ENCODE measurements around the gene BPIFB3. TPM values are rescaled to one million over a fixed set of nuclear protein-coding genes. Genes with fewer than 3 reads are reported as not detected.

BPIFB3 gene
- total and polyA plus RNA-seq, 9 of the 15 experiments (the other 6 are each of a cell fraction or from before 2014, with no cell fraction given), result not detected

- TF ChIP-seq CTCF (IDR thresholded peaks at IDR 0.05 in 2 of 3, conservative IDR thresholded peaks at IDR 0.05 in 1 of 3; ENCODE audit: insufficient read depth in 2 of 3, low read depth in 1 of 3, low read length in 3 of 3) (peak; percentile 97 to 99 (median 99)), RAD21 (CRISPR knock-in tag; conservative IDR thresholded peaks at IDR 0.05 in 1 of 2, IDR thresholded peaks at IDR 0.05 in 1 of 2) (peak; percentile 79 to 95), SMC3 (conservative IDR thresholded peaks at IDR 0.05; ENCODE audit: insufficient read depth, low read depth, low read length) (peak; percentile 96), CC2D1A (IDR thresholded peaks at IDR 0.05) (peak; percentile 65), ARNT (IDR thresholded peaks at IDR 0.05) (0 out of 4 replicates have a peak, but pooled peaks of 1 of the 2 experiments have one; percentile 33), STAG1 (CRISPR knock-in tag; IDR thresholded peaks at IDR 0.05; ENCODE audit: borderline replicate concordance) (peak; percentile 89; the same call in 1 of the 2 replicates), MNT (conservative IDR thresholded peaks at IDR 0.05) (peak; percentile 38 to 46; a peak in 1 of 4 replicates)
Observed at GRCh38 chr20:33095902-33096584, 42.3 kb downstream of the BPIFB3 start (continued).
